Neural cell (in vitro differentiated cells): ENCODE results near the gene ITK. TPM values are rescaled to one million over a fixed set of nuclear protein-coding genes. Genes with fewer than 3 reads are reported as not detected.
"Not testable (repeated sequence)": the region's sequence is repeated elsewhere in the genome, so short reads cannot be mapped to it uniquely, and the experiment has no call there.

Experiments used
- H2AFZ ChIP-seq: fragments of 200-600, 300-800 bp; sonication (generic), shearing (Covaris generic); 2 replicates; pipeline ENCODE4 v1.6.0; 2014; ENCODE audit warnings: low read depth, mild to moderate bottlenecking, antibody characterized with exemption, low read length, moderate library complexity
- H3F3A ChIP-seq: fragments of 200-600 bp; shearing (Covaris generic); 2 replicates; pipeline ENCODE4 v1.6.1; 2016; ENCODE audit warnings: mild to moderate bottlenecking, moderate library complexity, mixed read lengths, antibody characterized with exemption, low read length; ENCODE audit not compliant: insufficient read depth, poor library complexity, severe bottlenecking
- H3K27ac ChIP-seq: fragments of 200-600, 300-800 bp; sonication (generic), shearing (Covaris generic); 2 replicates; pipeline ENCODE4 v1.5.1; 2014; ENCODE audit warnings: mild to moderate bottlenecking, low read length, moderate library complexity
- H3K27me3 ChIP-seq: fragments of 300-800, 200-600 bp; sonication (generic), shearing (Covaris generic); 2 replicates; pipeline ENCODE4 v1.6.0; 2014; ENCODE audit warnings: mild to moderate bottlenecking, low read depth, low read length, moderate library complexity; ENCODE audit not compliant: insufficient read depth
- H3K36me3 ChIP-seq: fragments of 300-800, 200-600 bp; sonication (generic), shearing (Covaris generic); 2 replicates; pipeline ENCODE4 v1.5.1; 2014; ENCODE audit warnings: mild to moderate bottlenecking, antibody characterized with exemption, low read length, moderate library complexity; ENCODE audit not compliant: insufficient read depth
- H3K4me2 ChIP-seq: fragments of 300-800, 200-600 bp; sonication (generic), shearing (Covaris generic); 2 replicates; pipeline ENCODE4 v1.6.0; 2014; ENCODE audit warnings: mild to moderate bottlenecking, low read length
- H3K4me3 ChIP-seq: fragments of 300-800, 200-600 bp; sonication (generic), shearing (Covaris generic); 2 replicates; pipeline ENCODE4 v1.5.1; 2014; ENCODE audit warnings: mild to moderate bottlenecking, low read length, moderate library complexity
- H3K79me2 ChIP-seq: fragments of 200-600 bp; shearing (Covaris generic); replicated peaks from 2 replicates; pipeline ENCODE4 v1.6.0; 2014; ENCODE audit warnings: mild to moderate bottlenecking, low read length, moderate library complexity; ENCODE audit not compliant: insufficient read depth
- H3K9ac ChIP-seq: fragments of 300-800, 200-600 bp; sonication (generic), shearing (Covaris generic); 2 replicates; pipeline ENCODE4 v1.6.1; 2016; ENCODE audit warnings: mild to moderate bottlenecking, low read length, mixed read lengths
- H3K9me2 ChIP-seq: fragments of 200-600 bp; shearing (Covaris generic); 2 replicates; pipeline ENCODE4 v1.6.1; 2016; ENCODE audit warnings: mild to moderate bottlenecking, low read length, mixed read lengths; ENCODE audit not compliant: insufficient read depth
- H3K9me3 ChIP-seq: fragments of 200-600, 300-800 bp; sonication (generic), shearing (Covaris generic); 2 replicates; pipeline ENCODE4 v1.6.1; 2016; ENCODE audit warnings: mild to moderate bottlenecking, mixed run types, low read length, moderate library complexity, mixed read lengths
- H4K20me1 ChIP-seq: fragments of 200-600 bp; shearing (Covaris generic); 2 replicates; pipeline ENCODE4 v1.6.1; 2016; ENCODE audit warnings: mild to moderate bottlenecking, mixed run types; ENCODE audit not compliant: insufficient read depth
- CTCF ChIP-seq: fragments of 450-650 bp; IDR thresholded peaks from 2 replicates; pipeline ENCODE4 v1.5.1; 2014; ENCODE audit warnings: antibody characterized with exemption, mild to moderate bottlenecking, moderate library complexity; ENCODE audit not compliant: poor library complexity, severe bottlenecking
- EP300 ChIP-seq: fragments of 450-650 bp; conservative IDR thresholded peaks from 2 replicates; pipeline ENCODE4 v1.6.1; 2014; ENCODE audit warnings: antibody characterized with exemption, mild to moderate bottlenecking, moderate library complexity; ENCODE audit not compliant: poor library complexity, severe bottlenecking
- EZH2 ChIP-seq: fragments of 200-600, 300-800 bp; shearing (Covaris generic), sonication (generic); IDR thresholded peaks from 2 replicates; pipeline ENCODE4 v1.6.1; 2014; ENCODE audit warnings: antibody characterized with exemption, low read length, borderline replicate concordance, mild to moderate bottlenecking; ENCODE audit not compliant: insufficient read depth, poor library complexity, severe bottlenecking
- MXI1 ChIP-seq: fragments of 450-650 bp; conservative IDR thresholded peaks from 2 replicates; pipeline ENCODE4 v1.6.1; 2014; ENCODE audit warnings: antibody characterized with exemption, mild to moderate bottlenecking; ENCODE audit not compliant: poor library complexity, severe bottlenecking
- POLR2AphosphoS5 ChIP-seq: IDR thresholded peaks from 2 replicates; pipeline ENCODE4 v1.6.1; 2012
- RAD21 ChIP-seq: fragments of 450-650 bp; conservative IDR thresholded peaks from 2 replicates; pipeline ENCODE4 v1.6.1; 2014; ENCODE audit warnings: antibody characterized with exemption, mild to moderate bottlenecking, moderate library complexity
- REST ChIP-seq: IDR thresholded peaks from 2 replicates; pipeline ENCODE4 v1.6.1; 2012; ENCODE audit warnings: borderline replicate concordance
- SMC3 ChIP-seq: fragments of 450-650 bp; conservative IDR thresholded peaks from 2 replicates; pipeline ENCODE4 v1.6.1; 2014; ENCODE audit warnings: antibody characterized with exemption, mild to moderate bottlenecking, moderate library complexity; ENCODE audit not compliant: poor library complexity
- TAF1 ChIP-seq: IDR thresholded peaks from 2 replicates; pipeline ENCODE4 v1.6.1; 2012; ENCODE audit warnings: low read depth
- polyA plus RNA-seq: library from polyadenylated mRNA; depleted of rRNA; stranded (reverse); fragments of >200 nt; gene quantifications from 2 replicates; pipeline ENCODE4 v1.2.3, GENCODE V29; 2014

The ITK gene
- polyA plus RNA-seq, 1 donor from 2014 or later = not detected

GRCh38 chr5:157184117-157184670 is 3.6 kb downstream of the ITK start:
- no peaks in the 10 kb centered on the region for H4K20me1 ChIP-seq
- H3K27me3 ChIP-seq = no peaks in the 10 kb centered on the region
- no peak overlapping the region for H3K9ac ChIP-seq
- no peak overlapping the region for H3K4me3 ChIP-seq
- no peaks in the 10 kb centered on the region for H3K9me2 ChIP-seq
- no peak for TF ChIP-seq SMC3
- no peak for TF ChIP-seq REST
- TF ChIP-seq POLR2AphosphoS5 = no peak
- TF ChIP-seq TAF1 = no peak
- no peak for TF ChIP-seq CTCF
- no peak for TF ChIP-seq EZH2
- TF ChIP-seq MXI1 = no peak
- TF ChIP-seq EP300 = no peak
- TF ChIP-seq RAD21 = no peak
- no peak overlapping the region for H3K27ac ChIP-seq
- no peaks in the 10 kb centered on the region for H3K36me3 ChIP-seq
- no peaks in the 10 kb centered on the region for H3K79me2 ChIP-seq
- H3F3A ChIP-seq = no peaks in the 10 kb centered on the region
- H3K4me2 ChIP-seq = no peak overlapping the region
- H2AFZ ChIP-seq = no peak overlapping the region
- H3K9me3 ChIP-seq = no peaks in the 10 kb centered on the region

DNA sequence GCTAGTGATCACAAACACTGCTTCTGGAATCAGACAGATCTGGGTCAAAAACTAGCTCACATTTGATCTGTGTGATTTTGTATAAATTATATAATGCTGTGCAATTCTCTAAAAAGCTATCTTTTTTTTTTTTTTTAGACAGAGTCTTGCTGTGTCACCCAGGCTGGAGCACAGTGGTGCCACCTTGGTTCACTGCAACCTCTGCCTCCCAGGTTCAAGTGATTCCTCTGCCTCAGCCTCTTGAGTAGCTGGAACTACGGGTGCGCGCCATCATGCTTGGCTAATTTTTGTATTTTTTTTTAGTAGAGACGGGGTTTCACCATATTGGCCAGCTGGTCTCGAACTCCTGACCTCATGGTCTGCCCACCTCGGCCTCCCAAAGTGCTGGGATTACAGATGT is 4.5 kb downstream of the ITK start:
- H4K20me1 ChIP-seq, H3K9me2 ChIP-seq, H3K27me3 ChIP-seq, H3K4me2 ChIP-seq, H3K4me3 ChIP-seq, H3F3A ChIP-seq, H3K9ac ChIP-seq, H2AFZ ChIP-seq, H3K27ac ChIP-seq, H3K79me2 ChIP-seq, H3K36me3 ChIP-seq, H3K9me3 ChIP-seq: not testable (repeated sequence)
